Measurements from ENCODE around the gene ARRB2.

Gene ARRB2

GRCh38 chr17:4742629-4743028, 32.2 kb downstream of the ARRB2 start:
- Histone ChIP-seq H3K9me3 (ENCODE audit: low read length) (no peaks in the 10 kb centered on the region), H3K36me3 (ENCODE audit: insufficient read depth, low read length) (no peaks in the 10 kb centered on the region), H3K9ac (ENCODE audit: low read length) (no peak overlapping the region), H4K20me1 (ENCODE audit: insufficient read depth, low read length) (no peaks in the 10 kb centered on the region), H3K27me3 (ENCODE audit: insufficient read depth, low read length) (peaks cover 9% of the 10 kb centered on the region), H3K4me1 (ENCODE audit: insufficient read depth, low read length, severe bottlenecking) (peaks cover 15% of the 10 kb centered on the region), H3K4me3 (ENCODE audit: low read depth, low read length, poor library complexity, severe bottlenecking) (no peak overlapping the region), H3K4me2 (ENCODE audit: low read length) (no peak overlapping the region), H3K9me2 (ENCODE audit: low read depth, low read length) (no peaks in the 10 kb centered on the region), H2AFZ (ENCODE audit: low read length) (no peak overlapping the region), H3K79me2 (ENCODE audit: insufficient read depth, low read length) (no peaks in the 10 kb centered on the region), H3K27ac (ENCODE audit: low read depth, low read length, poor library complexity, severe bottlenecking) (no peak overlapping the region), H3F3A (ENCODE audit: insufficient read depth, low read length) (no peaks in the 10 kb centered on the region)
- TF ChIP-seq CTCF (IDR thresholded peaks at IDR 0.05; ENCODE audit: low read length) (no peak), EZH2 (IDR thresholded peaks at IDR 0.05; ENCODE audit: borderline replicate concordance, low read length) (no peak)

GRCh38 chr17:4743216-4743615, 32.8 kb downstream of the ARRB2 start:
- Histone ChIP-seq H3K9me3 (ENCODE audit: low read length) (no peaks in the 10 kb centered on the region), H3K9me2 (ENCODE audit: low read depth, low read length) (no peaks in the 10 kb centered on the region), H3K9ac (ENCODE audit: low read length) (no peak overlapping the region), H4K20me1 (ENCODE audit: insufficient read depth, low read length) (no peaks in the 10 kb centered on the region), H3K27me3 (ENCODE audit: insufficient read depth, low read length) (peaks cover 9% of the 10 kb centered on the region), H3K79me2 (ENCODE audit: insufficient read depth, low read length) (no peaks in the 10 kb centered on the region), H3K4me1 (ENCODE audit: insufficient read depth, low read length, severe bottlenecking) (peaks cover 21% of the 10 kb centered on the region), H3K4me2 (ENCODE audit: low read length) (no peak overlapping the region), H3F3A (ENCODE audit: insufficient read depth, low read length) (no peaks in the 10 kb centered on the region), H3K4me3 (ENCODE audit: low read depth, low read length, poor library complexity, severe bottlenecking) (no peak overlapping the region), H2AFZ (ENCODE audit: low read length) (no peak overlapping the region), H3K36me3 (ENCODE audit: insufficient read depth, low read length) (no peaks in the 10 kb centered on the region), H3K27ac (ENCODE audit: low read depth, low read length, poor library complexity, severe bottlenecking) (no peak overlapping the region)
- no peak for TF ChIP-seq EZH2 (IDR thresholded peaks at IDR 0.05; ENCODE audit: borderline replicate concordance, low read length)
- TF ChIP-seq CTCF (IDR thresholded peaks at IDR 0.05; ENCODE audit: low read length), result no peak

GRCh38 chr17:4743898-4744297, 33.5 kb downstream of the ARRB2 start:
- Histone ChIP-seq H4K20me1 (ENCODE audit: insufficient read depth, low read length) (no peaks in the 10 kb centered on the region), H3K9ac (ENCODE audit: low read length) (no peak overlapping the region), H3K4me2 (ENCODE audit: low read length) (no peak overlapping the region), H3K79me2 (ENCODE audit: insufficient read depth, low read length) (no peaks in the 10 kb centered on the region), H3K4me3 (ENCODE audit: low read depth, low read length, poor library complexity, severe bottlenecking) (no peak overlapping the region), H3F3A (ENCODE audit: insufficient read depth, low read length) (no peaks in the 10 kb centered on the region), H3K4me1 (ENCODE audit: insufficient read depth, low read length, severe bottlenecking) (peaks cover 18% of the 10 kb centered on the region), H3K9me3 (ENCODE audit: low read length) (no peaks in the 10 kb centered on the region), H2AFZ (ENCODE audit: low read length) (no peak overlapping the region), H3K36me3 (ENCODE audit: insufficient read depth, low read length) (no peaks in the 10 kb centered on the region), H3K9me2 (ENCODE audit: low read depth, low read length) (no peaks in the 10 kb centered on the region), H3K27ac (ENCODE audit: low read depth, low read length, poor library complexity, severe bottlenecking) (no peak overlapping the region), H3K27me3 (ENCODE audit: insufficient read depth, low read length) (peaks cover 6% of the 10 kb centered on the region)
- TF ChIP-seq EZH2 (IDR thresholded peaks at IDR 0.05; ENCODE audit: borderline replicate concordance, low read length) (no peak), CTCF (IDR thresholded peaks at IDR 0.05; ENCODE audit: low read length) (no peak)

Measured in OCI-LY1 (cell line).